ENCODE results near the gene RASSF5. TPM values are rescaled to one million over a fixed set of nuclear protein-coding genes. Genes with fewer than 3 reads are reported as not detected.

Gene RASSF5
- total and polyA plus RNA-seq, 2 of the 13 experiments (the other 11 are each of a cell fraction or from before 2014, with no cell fraction given) = 0.18 to 0.40 TPM

GRCh38 chr1:206470692-206471414, 36.5 kb upstream of the RASSF5 start (continued):
- peak; percentile 3; the same call in 1 of the 2 replicates for TF ChIP-seq KMT2B (CRISPR knock-in tag; IDR thresholded peaks at IDR 0.05)
- no peak for TF ChIP-seq KDM5A (IDR thresholded peaks at IDR 0.05; ENCODE audit: borderline replicate concordance, low read length)
- no peak for TF ChIP-seq ZNF616 (CRISPR knock-in tag; IDR thresholded peaks at IDR 0.05; ENCODE audit: low read depth)
- TF ChIP-seq TARDBP (CRISPR knock-in tag; IDR thresholded peaks at IDR 0.05) = no peak
- no peak for TF ChIP-seq SSRP1 (CRISPR knock-in tag; IDR thresholded peaks at IDR 0.05)
- no peak for TF ChIP-seq SALL1 (CRISPR knock-in tag; IDR thresholded peaks at IDR 0.05)
- TF ChIP-seq IKZF4 (CRISPR knock-in tag; IDR thresholded peaks at IDR 0.05; ENCODE audit: borderline replicate concordance, low read depth, not compliant biosample characterization) = no peak
- TF ChIP-seq ZNF160 (CRISPR knock-in tag; IDR thresholded peaks at IDR 0.05) = no peak
- peak; percentile 61; the same call in 1 of the 2 replicates for TF ChIP-seq ZNF619 (CRISPR knock-in tag; IDR thresholded peaks at IDR 0.05)
- TF ChIP-seq RORA (CRISPR knock-in tag; IDR thresholded peaks at IDR 0.05) = no peak
- no peak for TF ChIP-seq MATR3 (CRISPR knock-in tag; IDR thresholded peaks at IDR 0.05)
- TF ChIP-seq TFE3 (CRISPR knock-in tag; IDR thresholded peaks at IDR 0.05) = no peak
- TF ChIP-seq ZNF567 (CRISPR knock-in tag; IDR thresholded peaks at IDR 0.05; ENCODE audit: borderline replicate concordance) = no peak
- TF ChIP-seq RELA (CRISPR knock-in tag; IDR thresholded peaks at IDR 0.05) = no peak
- no peak for TF ChIP-seq KDM5B (CRISPR knock-in tag; IDR thresholded peaks at IDR 0.05; ENCODE audit: borderline replicate concordance)
- no peak for TF ChIP-seq ZNF33B (CRISPR knock-in tag; IDR thresholded peaks at IDR 0.05)
- TF ChIP-seq ZNF225 (CRISPR knock-in tag; IDR thresholded peaks at IDR 0.05) = 0 out of 2 replicates have a peak, but pooled peaks have one; percentile 15
- TF ChIP-seq IRF9 (CRISPR knock-in tag; IDR thresholded peaks at IDR 0.05; ENCODE audit: borderline replicate concordance) = no peak
- peak; percentile 32; the same call in 1 of the 2 replicates for TF ChIP-seq ZBTB4 (CRISPR knock-in tag; IDR thresholded peaks at IDR 0.05; ENCODE audit: borderline replicate concordance)
- no peak for TF ChIP-seq ZNF30 (CRISPR knock-in tag; IDR thresholded peaks at IDR 0.05)
- no peak for TF ChIP-seq ZNF883 (CRISPR knock-in tag; IDR thresholded peaks at IDR 0.05; ENCODE audit: not compliant biosample characterization)
- 0 out of 2 replicates have a peak, but pooled peaks have one; percentile 5 for TF ChIP-seq FOXO1 (CRISPR knock-in tag; IDR thresholded peaks at IDR 0.05)
- TF ChIP-seq MTERF4 (CRISPR knock-in tag; IDR thresholded peaks at IDR 0.05) = no peak
- no peak for TF ChIP-seq SOX6 (IDR thresholded peaks at IDR 0.05)
- peak; percentile 5; the same call in 1 of the 2 replicates for TF ChIP-seq SOX6 (CRISPR knock-in tag; IDR thresholded peaks at IDR 0.05)
